HEK293T (cell line): ENCODE measurements around the gene CCDC88C.

ENCODE experiments used
- CTCF ChIA-PET: fragments of 350-600 bp; formaldehyde crosslinking; extraction: SDS; loops from one replicate; lab custom pipeline; 2021; ENCODE audit warnings: antibody characterized with exemption, inconsistent platforms; lab: Yijun Ruan, JAX
- POLR2A ChIA-PET: fragments of 350-600 bp; formaldehyde crosslinking; extraction: SDS; loops from one replicate; lab custom pipeline; 2020; ENCODE audit warnings: antibody characterized with exemption, inconsistent platforms; lab: Yijun Ruan, JAX
- DNase-seq: peaks from one replicate; pipeline ENCODE4 v3.0.0; 2012; ENCODE audit warnings: mixed read lengths; ENCODE audit errors: extremely low spot score
- ARNT ChIP-seq: fragments of 450-650 bp; IDR thresholded peaks from 2 replicates; pipeline ENCODE4 v1.6.1; 2017; ENCODE audit warnings: mild to moderate bottlenecking
- BHLHE40 ChIP-seq: fragments of 450-650 bp; IDR thresholded peaks from 2 replicates; pipeline ENCODE4 v1.6.1; 2016; ENCODE audit warnings: mild to moderate bottlenecking, moderate library complexity, borderline replicate concordance
- CTBP1 ChIP-seq: fragments of 450-650 bp; IDR thresholded peaks from 2 replicates; pipeline ENCODE4 v1.6.1; 2016; ENCODE audit warnings: borderline replicate concordance
- ELF4 ChIP-seq: fragments of 450-650 bp; IDR thresholded peaks from 2 replicates; pipeline ENCODE4 v1.6.1; 2017; ENCODE audit warnings: antibody characterized with exemption
- FOXA1 ChIP-seq: fragments of 450-650 bp; IDR thresholded peaks from 2 replicates; pipeline ENCODE4 v1.6.1; 2016; ENCODE audit warnings: mild to moderate bottlenecking
- FOXK2 ChIP-seq: fragments of 450-650 bp; IDR thresholded peaks from 2 replicates; pipeline ENCODE4 v1.6.1; 2016; ENCODE audit warnings: mild to moderate bottlenecking
- FOXM1 ChIP-seq: fragments of 450-650 bp; IDR thresholded peaks from 2 replicates; pipeline ENCODE4 v1.6.1; 2017; ENCODE audit warnings: mild to moderate bottlenecking, borderline replicate concordance
- HDGF ChIP-seq: fragments of 450-650 bp; IDR thresholded peaks from 2 replicates; pipeline ENCODE4 v1.6.1; 2017; ENCODE audit warnings: antibody characterized with exemption, borderline replicate concordance
- L3MBTL2 ChIP-seq: fragments of 450-650 bp; conservative IDR thresholded peaks from 2 replicates; pipeline ENCODE4 v1.6.1; 2016; ENCODE audit warnings: mild to moderate bottlenecking
- LEF1 ChIP-seq: fragments of 450-650 bp; IDR thresholded peaks from 2 replicates; pipeline ENCODE4 v1.6.1; 2017; ENCODE audit warnings: mild to moderate bottlenecking, borderline replicate concordance
- NFRKB ChIP-seq: fragments of 450-650 bp; IDR thresholded peaks from 2 replicates; pipeline ENCODE4 v1.6.1; 2016; ENCODE audit warnings: mild to moderate bottlenecking, moderate library complexity
- SP1 ChIP-seq: fragments of 450-650 bp; IDR thresholded peaks from 2 replicates; pipeline ENCODE4 v1.6.1; 2017
- SUZ12 ChIP-seq: fragments of 450-650 bp; IDR thresholded peaks from 2 replicates; pipeline ENCODE4 v1.6.1; 2016; ENCODE audit warnings: mild to moderate bottlenecking
- TARDBP ChIP-seq: fragments of 450-650 bp; IDR thresholded peaks from 2 replicates; pipeline ENCODE4 v1.6.1; 2016
- ZNF384 ChIP-seq: fragments of 450-650 bp; IDR thresholded peaks from 2 replicates; pipeline ENCODE4 v1.6.1; 2016
- TF ChIP-seq, protein P1 (sequence below): fragments of 450-650 bp; IDR thresholded peaks from 2 replicates; pipeline ENCODE4 v1.6.1; 2016

Gene CCDC88C

DNA sequence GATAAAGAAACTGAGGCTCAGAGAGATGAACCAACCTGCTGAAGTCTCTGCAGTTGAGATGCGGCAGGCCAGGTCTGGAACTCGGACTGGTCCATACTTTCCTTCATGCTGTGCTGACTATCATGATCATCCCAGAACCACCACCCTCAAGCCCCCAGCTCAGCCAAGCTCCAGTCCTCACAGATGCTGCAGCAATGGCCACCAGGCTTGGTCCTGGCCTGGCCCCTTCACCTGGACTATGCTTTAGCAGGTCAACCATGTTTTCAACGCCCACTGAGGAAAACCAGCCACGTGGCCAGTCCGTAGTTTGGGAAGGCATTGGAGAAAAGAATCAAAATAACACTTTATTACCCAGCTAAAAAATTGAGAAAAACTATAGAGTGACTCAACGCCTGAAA, 174.5 kb downstream of the CCDC88C start:
- no peak for TF ChIP-seq NFRKB
- no peak for TF ChIP-seq BHLHE40
- no peak for TF ChIP-seq LEF1
- TF ChIP-seq ZNF384: no peak
- TF ChIP-seq FOXA1: no peak
- no peak for TF ChIP-seq SP1
- no peak for TF ChIP-seq ARNT
- TF ChIP-seq, protein P1, sequence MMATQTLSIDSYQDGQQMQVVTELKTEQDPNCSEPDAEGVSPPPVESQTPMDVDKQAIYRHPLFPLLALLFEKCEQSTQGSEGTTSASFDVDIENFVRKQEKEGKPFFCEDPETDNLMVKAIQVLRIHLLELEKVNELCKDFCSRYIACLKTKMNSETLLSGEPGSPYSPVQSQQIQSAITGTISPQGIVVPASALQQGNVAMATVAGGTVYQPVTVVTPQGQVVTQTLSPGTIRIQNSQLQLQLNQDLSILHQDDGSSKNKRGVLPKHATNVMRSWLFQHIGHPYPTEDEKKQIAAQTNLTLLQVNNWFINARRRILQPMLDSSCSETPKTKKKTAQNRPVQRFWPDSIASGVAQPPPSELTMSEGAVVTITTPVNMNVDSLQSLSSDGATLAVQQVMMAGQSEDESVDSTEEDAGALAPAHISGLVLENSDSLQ: no peak
- TF ChIP-seq L3MBTL2: no peak
- no peak for TF ChIP-seq ELF4
- DNase-seq: no peak
- POLR2A ChIA-PET: no interaction called here
- CTCF ChIA-PET: interaction anchor here (0.6 kb wide), 1 partner anchor 10 kb away, joined by 3 read pairs; no protein-coding TSS in a partner anchor

DNA sequence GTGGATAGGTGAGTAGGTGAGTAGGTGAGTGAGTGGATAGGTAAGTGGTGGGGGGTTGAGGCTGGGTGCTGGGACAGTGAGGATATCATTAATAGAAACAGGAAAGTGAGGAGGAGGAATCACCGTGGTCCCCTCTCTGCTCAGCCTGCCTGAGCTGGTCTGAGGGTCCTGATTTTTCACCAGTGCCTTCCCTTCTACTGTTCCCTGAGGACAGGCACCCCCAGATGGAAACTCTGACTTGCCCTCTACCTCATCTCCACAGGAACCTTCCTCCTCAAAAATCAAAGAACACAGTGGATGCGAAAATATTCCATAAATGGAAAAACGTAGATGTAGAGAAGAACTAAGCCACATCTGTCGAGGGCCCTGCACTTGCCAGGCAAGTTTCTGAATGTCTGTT, 175.0 kb downstream of the CCDC88C start:
- DNase-seq: no peak
- ChIA-PET POLR2A (no interaction called here), CTCF (interaction anchor here (0.6 kb wide), 1 partner anchor 11 kb away, joined by 3 read pairs; no protein-coding TSS in a partner anchor)
- TF ChIP-seq ELF4 (no peak), CTBP1 (no peak), SUZ12 (no peak), FOXK2 (no peak), ARNT (no peak), HDGF (no peak), LEF1 (no peak), SP1 (no peak), FOXA1 (no peak), BHLHE40 (no peak), L3MBTL2 (no peak), NFRKB (no peak), TARDBP (no peak), FOXM1 (no peak)
- TF ChIP-seq, protein P1: no peak

DNA sequence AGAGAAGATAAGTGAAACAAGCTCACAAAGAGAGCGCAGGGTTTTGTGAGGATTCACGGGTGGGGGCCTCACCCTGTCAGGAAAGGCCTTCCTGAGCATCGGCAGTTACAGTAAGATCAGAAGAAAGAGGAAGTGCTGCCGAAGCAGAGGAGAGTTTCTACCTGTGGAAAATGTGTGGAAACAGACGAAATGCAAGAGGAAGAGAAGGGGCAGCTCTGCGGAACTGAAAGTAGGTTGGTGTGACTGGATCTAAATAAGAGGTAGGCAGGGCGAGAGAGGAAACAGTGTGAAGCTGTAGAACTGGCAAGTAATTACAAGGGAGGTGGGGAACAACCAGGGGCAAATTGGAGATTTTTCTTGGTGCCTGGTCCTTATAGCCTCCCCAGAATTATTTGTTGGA, 175.8 kb downstream of the CCDC88C start:
- no peak for DNase-seq
- POLR2A ChIA-PET: no interaction called here
- CTCF ChIA-PET: no interaction called here
- no peak for TF ChIP-seq FOXM1
- TF ChIP-seq, protein P1: no peak
- no peak for TF ChIP-seq CTBP1
- no peak for TF ChIP-seq LEF1
- TF ChIP-seq SP1: no peak
- no peak for TF ChIP-seq HDGF
- no peak for TF ChIP-seq SUZ12
- no peak for TF ChIP-seq L3MBTL2
- TF ChIP-seq BHLHE40: no peak
- no peak for TF ChIP-seq ARNT
- no peak for TF ChIP-seq FOXA1
- no peak for TF ChIP-seq ELF4
- TF ChIP-seq FOXK2: no peak
- no peak for TF ChIP-seq ZNF384
- no peak for TF ChIP-seq NFRKB

DNA sequence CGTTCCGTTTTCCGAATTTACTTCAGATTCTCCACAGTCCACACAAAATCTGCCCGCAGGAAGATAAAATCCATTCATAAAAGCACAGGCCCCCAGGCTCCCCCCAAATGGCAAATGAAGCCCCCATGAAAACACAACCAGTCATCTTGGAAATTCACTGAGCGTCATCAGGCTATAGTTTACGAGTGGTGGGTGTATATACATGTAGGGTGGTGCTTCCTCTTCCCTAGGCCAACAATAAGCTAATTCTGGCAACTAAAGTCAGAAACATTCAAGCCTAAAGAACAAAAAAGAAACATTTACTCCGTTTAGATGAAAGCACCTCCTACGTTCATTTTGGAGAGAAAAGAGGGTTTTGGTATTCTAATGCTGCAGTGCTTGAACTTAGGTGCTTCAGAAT, 179.0 kb downstream of the CCDC88C start:
- POLR2A ChIA-PET: no interaction called here
- no peak for TF ChIP-seq LEF1
- TF ChIP-seq NFRKB: no peak
- TF ChIP-seq TARDBP: no peak
- no peak for TF ChIP-seq SUZ12
- TF ChIP-seq SP1: no peak
- TF ChIP-seq FOXA1: no peak
- no peak for TF ChIP-seq ZNF384
- no peak for TF ChIP-seq BHLHE40
- TF ChIP-seq ARNT: no peak
- no peak for TF ChIP-seq L3MBTL2
- TF ChIP-seq FOXM1: no peak
- no peak for TF ChIP-seq HDGF
- TF ChIP-seq, protein P1: no peak
- TF ChIP-seq CTBP1: no peak
- TF ChIP-seq ELF4: no peak
- TF ChIP-seq FOXK2: no peak
- no peak for DNase-seq
- CTCF ChIA-PET: interaction anchor here (1.3 kb wide), 1 partner anchor 61 kb away, joined by 3 read pairs; no protein-coding TSS in a partner anchor

DNA sequence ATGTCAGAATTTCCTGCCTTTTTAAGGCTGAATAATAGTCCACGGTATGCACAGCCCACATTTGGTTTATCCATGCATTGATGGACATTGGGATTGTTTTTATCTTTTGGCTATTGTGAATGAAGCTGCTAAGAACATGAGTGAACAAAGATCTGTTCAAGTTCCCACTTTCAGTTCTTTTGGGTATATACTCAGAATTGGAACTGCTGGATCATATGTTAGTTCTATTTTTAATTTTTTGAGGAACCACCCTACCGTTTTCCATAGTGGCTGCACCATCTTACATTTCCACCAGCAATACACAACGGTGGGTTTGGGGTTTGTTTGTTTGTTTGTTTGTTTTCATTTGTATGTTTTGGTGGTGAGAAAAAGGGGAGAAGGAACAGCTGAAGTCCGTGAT, 179.5 kb downstream of the CCDC88C start:
- ChIA-PET POLR2A (no interaction called here), CTCF (no interaction called here)
- no peak for TF ChIP-seq FOXM1
- TF ChIP-seq L3MBTL2: no peak
- TF ChIP-seq ARNT: no peak
- TF ChIP-seq NFRKB: no peak
- no peak for TF ChIP-seq BHLHE40
- DNase-seq: no peak

DNA sequence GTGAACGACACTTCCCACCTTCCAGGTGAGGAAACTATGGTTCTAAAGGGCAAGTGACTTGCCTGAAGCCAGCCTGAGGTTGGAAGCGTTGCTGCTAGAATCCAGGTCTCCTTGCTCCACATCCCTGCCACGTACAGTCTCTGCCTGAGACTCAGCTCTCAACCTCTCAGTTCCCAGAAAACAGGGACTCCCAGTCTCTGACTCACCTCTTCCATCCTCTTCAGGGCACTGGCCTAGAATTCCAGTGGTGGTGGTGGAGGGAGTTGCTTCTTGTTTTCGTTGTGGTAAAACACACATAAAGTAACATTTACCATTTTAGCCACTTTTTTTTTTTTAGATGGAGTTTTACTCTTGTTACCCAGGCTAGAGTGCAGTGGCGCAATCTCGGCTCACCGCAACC, 180.4 kb downstream of the CCDC88C start:
- DNase-seq: no peak
- CTCF ChIA-PET: no interaction called here
- no peak for TF ChIP-seq SUZ12
- TF ChIP-seq TARDBP: no peak
- no peak for TF ChIP-seq NFRKB
- no peak for TF ChIP-seq SP1
- TF ChIP-seq L3MBTL2: no peak
- no peak for TF ChIP-seq CTBP1
- POLR2A ChIA-PET: no interaction called here
